ENCODE results near the gene CCL23.
"Not testable (repeated sequence)": the region's sequence is repeated elsewhere in the genome, so short reads cannot be mapped to it uniquely, and the experiment has no call there.

CCL23 gene

DNA sequence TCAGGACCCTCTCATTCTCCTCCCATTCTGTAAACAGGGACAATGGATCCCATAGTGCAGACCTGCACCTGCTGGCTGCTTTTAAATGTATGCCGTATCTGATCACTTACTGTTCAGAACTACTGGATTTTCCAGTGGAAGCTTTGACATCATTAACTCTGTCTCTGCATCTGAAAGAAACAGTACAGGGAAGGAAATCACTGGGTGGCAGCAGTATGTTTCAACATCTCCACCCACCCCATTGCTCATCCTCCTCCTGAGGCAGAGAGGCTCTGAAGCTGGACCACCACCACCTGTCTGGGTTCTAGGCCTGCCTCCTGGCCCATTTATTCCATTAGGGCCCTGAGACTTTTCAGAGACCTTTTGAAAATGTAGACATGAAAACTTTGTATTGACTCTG lies 19.0 kb downstream of the CCL23 start:
- TF ChIP-seq, protein P1, sequence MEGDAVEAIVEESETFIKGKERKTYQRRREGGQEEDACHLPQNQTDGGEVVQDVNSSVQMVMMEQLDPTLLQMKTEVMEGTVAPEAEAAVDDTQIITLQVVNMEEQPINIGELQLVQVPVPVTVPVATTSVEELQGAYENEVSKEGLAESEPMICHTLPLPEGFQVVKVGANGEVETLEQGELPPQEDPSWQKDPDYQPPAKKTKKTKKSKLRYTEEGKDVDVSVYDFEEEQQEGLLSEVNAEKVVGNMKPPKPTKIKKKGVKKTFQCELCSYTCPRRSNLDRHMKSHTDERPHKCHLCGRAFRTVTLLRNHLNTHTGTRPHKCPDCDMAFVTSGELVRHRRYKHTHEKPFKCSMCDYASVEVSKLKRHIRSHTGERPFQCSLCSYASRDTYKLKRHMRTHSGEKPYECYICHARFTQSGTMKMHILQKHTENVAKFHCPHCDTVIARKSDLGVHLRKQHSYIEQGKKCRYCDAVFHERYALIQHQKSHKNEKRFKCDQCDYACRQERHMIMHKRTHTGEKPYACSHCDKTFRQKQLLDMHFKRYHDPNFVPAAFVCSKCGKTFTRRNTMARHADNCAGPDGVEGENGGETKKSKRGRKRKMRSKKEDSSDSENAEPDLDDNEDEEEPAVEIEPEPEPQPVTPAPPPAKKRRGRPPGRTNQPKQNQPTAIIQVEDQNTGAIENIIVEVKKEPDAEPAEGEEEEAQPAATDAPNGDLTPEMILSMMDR (IDR thresholded peaks at IDR 0.05; ENCODE audit: low read depth, low read length, missing control alignments): no peak
- no peak overlapping the region for H3K4me3 ChIP-seq (replicated peaks; ENCODE audit: low read depth, low read length)
- DNase-seq (ENCODE audit: extremely low read depth, low read depth): no peak

DNA sequence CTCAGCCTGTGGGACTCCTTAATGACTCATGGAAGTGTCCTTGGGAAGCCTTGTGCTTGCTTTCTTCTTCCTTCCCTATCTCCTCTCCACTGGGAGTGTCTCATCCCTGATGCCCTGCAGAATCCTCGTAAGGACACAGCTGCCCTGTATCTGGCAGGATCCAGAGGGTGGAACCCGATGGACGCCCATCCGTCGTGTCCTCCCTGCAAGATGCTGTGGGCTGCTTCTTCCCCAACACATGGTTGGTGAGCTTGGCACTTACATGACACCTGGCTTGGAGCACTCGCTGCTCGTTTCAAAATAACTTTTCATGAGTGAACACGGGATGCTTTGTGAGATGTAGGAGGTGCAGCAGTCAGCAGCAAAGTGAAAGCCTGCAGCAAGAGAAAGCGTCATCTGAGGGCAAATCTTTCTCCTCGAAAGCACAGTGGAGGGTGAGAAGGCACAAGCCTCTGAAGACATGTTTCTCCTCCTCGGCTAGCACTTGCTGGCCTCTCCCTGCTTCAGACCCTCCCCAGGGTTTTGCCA lies 19.7 kb downstream of the CCL23 start:
- TF ChIP-seq, protein P1 (IDR thresholded peaks at IDR 0.05; ENCODE audit: low read depth, low read length, missing control alignments): no peak
- no peak overlapping the region for H3K4me3 ChIP-seq (replicated peaks; ENCODE audit: low read depth, low read length)
- DNase-seq (ENCODE audit: extremely low read depth, low read depth): no peak

DNA sequence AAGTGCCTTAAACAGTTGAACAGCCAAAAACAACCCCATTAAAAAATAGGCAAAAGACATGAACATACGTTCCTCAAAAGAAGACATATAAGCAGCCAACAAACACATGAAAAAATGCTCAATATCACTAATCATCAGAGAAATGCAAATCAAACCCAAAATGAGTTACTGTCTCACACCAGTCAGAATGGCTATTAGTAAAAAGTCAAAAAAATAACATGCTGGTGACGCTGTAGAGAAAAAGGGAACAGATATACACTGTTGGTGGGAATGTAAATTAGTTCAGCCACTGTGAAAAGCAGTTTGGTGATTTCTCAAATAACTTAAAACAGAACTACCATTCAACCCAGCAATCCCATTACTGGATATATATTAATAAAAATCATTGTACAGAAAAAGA lies 22.4 kb downstream of the CCL23 start:
- DNase-seq (ENCODE audit: extremely low read depth, low read depth); H3K4me3 ChIP-seq (replicated peaks; ENCODE audit: low read depth, low read length): not testable (repeated sequence)

DNA sequence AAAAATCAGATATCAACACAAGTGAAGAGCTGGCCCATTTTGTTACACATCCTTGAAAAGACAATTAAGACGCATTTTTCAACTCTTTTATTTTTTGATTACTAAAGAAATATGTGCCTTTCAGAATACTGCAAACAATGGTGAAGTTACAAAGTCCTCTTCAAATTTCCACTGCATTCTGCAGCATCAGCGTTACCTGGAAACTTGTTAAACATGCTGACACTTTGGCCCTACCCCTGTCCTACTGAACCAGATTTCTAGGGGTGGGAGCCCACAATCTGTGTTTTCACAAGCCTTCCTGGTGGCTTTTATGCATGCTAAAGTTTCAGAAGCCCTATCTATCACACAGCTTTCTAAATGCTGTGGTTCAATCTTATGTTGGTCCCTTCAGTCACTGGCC lies 26.7 kb downstream of the CCL23 start:
- no peak overlapping the region for H3K4me3 ChIP-seq (replicated peaks; ENCODE audit: low read depth, low read length)
- TF ChIP-seq, protein P1 (IDR thresholded peaks at IDR 0.05; ENCODE audit: low read depth, low read length, missing control alignments): no peak
- DNase-seq (ENCODE audit: extremely low read depth, low read depth): no peak

- no peak overlapping the region for H3K4me3 ChIP-seq (replicated peaks; ENCODE audit: low read depth, low read length)
- TF ChIP-seq, protein P1 (IDR thresholded peaks at IDR 0.05; ENCODE audit: low read depth, low read length, missing control alignments): no peak
- no peak for DNase-seq (ENCODE audit: extremely low read depth, low read depth)
These were observed 29.6 kb downstream of the CCL23 start for GRCh38 chr17:35988164-35988563.

- DNase-seq (ENCODE audit: extremely low read depth, low read depth): no peak
- TF ChIP-seq, protein P1 (IDR thresholded peaks at IDR 0.05; ENCODE audit: low read depth, low read length, missing control alignments): no peak
- H3K4me3 ChIP-seq (replicated peaks; ENCODE audit: low read depth, low read length): no peak within 1 kb of the TSS
These were observed 31.1 kb downstream of the CCL23 start, which contains the start of gene CCL14 for GRCh38 chr17:35986643-35987042. Gene CCL14, minus strand, starts transcription at chr17:35986729. Its CDS starts 80 bp downstream, at chr17:35986649.

DNA sequence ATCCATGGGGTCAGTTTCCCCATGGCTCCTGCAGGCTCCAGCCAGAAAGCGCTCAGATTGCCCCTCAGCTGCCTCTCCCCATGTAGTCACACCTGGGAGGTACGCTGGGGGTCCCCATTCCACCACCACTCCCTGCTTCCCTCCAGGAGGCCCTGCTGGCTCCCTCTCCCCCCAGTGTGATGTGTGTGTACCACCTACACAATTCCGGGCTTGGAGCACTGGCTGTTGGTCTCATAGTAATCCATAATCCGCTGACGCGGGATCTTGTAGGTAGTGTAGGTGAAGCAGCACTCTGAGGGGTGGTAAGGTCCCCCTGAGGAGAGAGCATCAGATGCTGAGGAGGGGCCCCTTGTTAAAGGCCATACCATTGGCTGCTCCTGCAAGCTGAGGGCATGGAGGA lies 33.6 kb downstream of the CCL23 start:
- TF ChIP-seq, protein P1 (IDR thresholded peaks at IDR 0.05; ENCODE audit: low read depth, low read length, missing control alignments): no peak
- DNase-seq (ENCODE audit: extremely low read depth, low read depth): no peak
- no peak overlapping the region for H3K4me3 ChIP-seq (replicated peaks; ENCODE audit: low read depth, low read length)

Measured in HFF-Myc (cell line).